Liver (tissue), 9 donors: ENCODE data around the gene GTPBP2. TPM values are rescaled to one million over a fixed set of nuclear protein-coding genes. Genes with fewer than 3 reads are reported as not detected.

Experiments used
- DNase-seq: peaks from one replicate; pipeline ENCODE4 v3.0.0-alpha.2; 2017; ENCODE audit warnings: low spot score
- H3K27ac ChIP-seq, 2 donors: one replicate each; pipeline ENCODE4 v1.7.0; 2013; ENCODE audit warnings: inconsistent platforms in 2 of 2, low read length in 2 of 2, control low read depth in 1 of 2, low read depth in 1 of 2, mild to moderate bottlenecking in 1 of 2
- H3K27me3 ChIP-seq, 4 donors: one replicate each; pipeline versions ENCODE4 v1.6.1 to v1.7.0; 2013; ENCODE audit warnings: low read length in 3 of 4, inconsistent platforms in 1 of 4, mild to moderate bottlenecking in 1 of 4, moderate library complexity in 1 of 4; ENCODE audit not compliant: control insufficient read depth in 4 of 4, insufficient read depth in 4 of 4
- H3K36me3 ChIP-seq, 4 donors: one replicate each; pipeline versions ENCODE4 v1.6.1 to v1.7.0; 2013; ENCODE audit warnings: low read length in 3 of 4, mild to moderate bottlenecking in 3 of 4, low read depth in 1 of 4, moderate library complexity in 1 of 4; ENCODE audit not compliant: control insufficient read depth in 4 of 4, insufficient read depth in 3 of 4
- H3K4me1 ChIP-seq, 4 donors: one replicate each; pipeline versions ENCODE4 v1.6.1 to v1.7.0; 2013; ENCODE audit warnings: low read length in 3 of 4, mild to moderate bottlenecking in 3 of 4, moderate library complexity in 1 of 4; ENCODE audit not compliant: control insufficient read depth in 4 of 4, insufficient read depth in 4 of 4
- H3K4me3 ChIP-seq, 3 donors: one replicate each; pipeline versions ENCODE4 v1.6.1 to v1.7.0; 2013; ENCODE audit warnings: low read length in 3 of 3, control low read depth in 1 of 3, low read depth in 1 of 3, mild to moderate bottlenecking in 1 of 3
- H3K9ac ChIP-seq, 2 donors: one replicate each; pipeline ENCODE4 v1.7.0; 2013; ENCODE audit warnings: low read length in 2 of 2, mild to moderate bottlenecking in 2 of 2, moderate library complexity in 2 of 2, control low read depth in 1 of 2, low read depth in 1 of 2
- H3K9me3 ChIP-seq, 4 donors: one replicate each; pipeline versions ENCODE4 v1.6.1 to v1.7.0; 2013; ENCODE audit warnings: low read length in 3 of 4; ENCODE audit not compliant: control insufficient read depth in 4 of 4
- ATF3 ChIP-seq: IDR thresholded peaks from 2 replicates; pipeline ENCODE4 v1.6.1; 2016; ENCODE audit warnings: antibody characterized with exemption
- CTCF ChIP-seq: fragments of 150-350 bp; IDR thresholded peaks from 2 replicates; pipeline ENCODE4 v1.5.1; 2017; ENCODE audit warnings: improper control_type of control experiment, low read depth, low read length; ENCODE audit not compliant: missing input control
- EGR1 ChIP-seq, 2 donors: IDR thresholded peaks; 2 replicates each; pipeline ENCODE4 v1.6.1; 2016 to 2018; ENCODE audit warnings: antibody characterized with exemption in 2 of 2, low read depth in 2 of 2
- FOXA1 ChIP-seq: IDR thresholded peaks from 2 replicates; pipeline ENCODE4 v1.6.1; 2016; ENCODE audit warnings: antibody characterized with exemption
- FOXA2 ChIP-seq: IDR thresholded peaks from 2 replicates; pipeline ENCODE4 v1.6.1; 2016; ENCODE audit warnings: antibody characterized with exemption
- GABPA ChIP-seq, 2 donors: IDR thresholded peaks in 1 of 2; conservative IDR thresholded peaks in 1 of 2; 2 replicates each; pipeline ENCODE4 v1.6.1; 2016; ENCODE audit warnings: antibody characterized with exemption in 2 of 2, mild to moderate bottlenecking in 1 of 2, moderate library complexity in 1 of 2
- HNF4A ChIP-seq, 2 donors: conservative IDR thresholded peaks; 2 replicates each; pipeline ENCODE4 v1.6.1; 2016; ENCODE audit warnings: antibody characterized with exemption in 2 of 2, mild to moderate bottlenecking in 2 of 2
- HNF4G ChIP-seq: IDR thresholded peaks from 2 replicates; pipeline ENCODE4 v1.6.1; 2016; ENCODE audit warnings: antibody characterized with exemption
- JUND ChIP-seq, 2 donors: IDR thresholded peaks; 2 replicates each; pipeline ENCODE4 v1.6.1; 2016; ENCODE audit warnings: antibody characterized with exemption in 2 of 2
- MAX ChIP-seq: IDR thresholded peaks from 2 replicates; pipeline ENCODE4 v1.6.1; 2016; ENCODE audit warnings: antibody characterized with exemption
- NR2F2 ChIP-seq: IDR thresholded peaks from 2 replicates; pipeline ENCODE4 v1.6.1; 2016; ENCODE audit warnings: antibody characterized with exemption
- RAD21 ChIP-seq, 2 donors: IDR thresholded peaks; 2 replicates each; pipeline ENCODE4 v1.6.1; 2016; ENCODE audit warnings: antibody characterized with exemption in 2 of 2, mild to moderate bottlenecking in 2 of 2
- REST ChIP-seq: IDR thresholded peaks from 2 replicates; pipeline ENCODE4 v1.6.1; 2016; ENCODE audit warnings: antibody characterized with exemption, mild to moderate bottlenecking
- RXRA ChIP-seq, 2 donors: IDR thresholded peaks; 2 replicates each; pipeline ENCODE4 v1.6.1; 2017 to 2018; ENCODE audit warnings: antibody characterized with exemption in 2 of 2, mild to moderate bottlenecking in 1 of 2
- SP1 ChIP-seq: IDR thresholded peaks from 2 replicates; pipeline ENCODE4 v1.6.1; 2018; ENCODE audit warnings: antibody characterized with exemption, mild to moderate bottlenecking
- TAF1 ChIP-seq: conservative IDR thresholded peaks from 2 replicates; pipeline ENCODE4 v1.6.1; 2016; ENCODE audit warnings: antibody characterized with exemption, mild to moderate bottlenecking
- YY1 ChIP-seq: IDR thresholded peaks from 2 replicates; pipeline ENCODE4 v1.6.1; 2016; ENCODE audit warnings: antibody characterized with exemption, mild to moderate bottlenecking
- ZBTB33 ChIP-seq: IDR thresholded peaks from 2 replicates; pipeline ENCODE4 v1.6.1; 2016; ENCODE audit warnings: antibody characterized with exemption
- WGBS: extraction: QIAGEN DNeasy Blood & Tissue Kit; methylation state at CpG from one replicate; pipeline ENCODE4 v1.1.7; 2013; 5-methylcytosine and 5-hydroxymethylcytosine counted together
- polyA plus RNA-seq, 2 donors: library from polyadenylated mRNA; stranded (reverse) in 1 of 2; unstranded in 1 of 2; fragments of 200-250 nt in 1 of 2; fragments of >200 nt in 1 of 2; fragmentation: Nextera tagmentation in 1 of 2; extraction: Ambion mirVana in 1 of 2; gene quantifications; one replicate each; pipeline versions ENCODE4 v1.2.1 to v1.2.3, GENCODE V29; 2013 to 2015
- total RNA-seq, 2 donors: library from RNA; depleted of rRNA; stranded (reverse); fragments of >200 nt; gene quantifications; one replicate each; pipeline ENCODE4 v1.2.3, GENCODE V29; 2014
- donor health status: healthy.
- donor health status: healthy.
- donor health status: healthy.
- donor health status: healthy.
- donor health status: healthy.

GTPBP2 gene
- total and polyA plus RNA-seq, 4 donors: 7.9 to 69.1 (median 16.1) TPM

GRCh38 chr6:43616725-43617472 lies 12.2 kb downstream of the GTPBP2 start:
- Histone ChIP-seq H3K36me3 (peaks cover 6 to 31% (median 16%) of the 10 kb centered on the region in 4 donors), H3K4me1 (no peaks in the 10 kb centered on the region), H3K27me3 (no peaks in the 10 kb centered on the region), H3K27ac (no peak overlapping the region), H3K4me3 (no peak overlapping the region), H3K9me3 (no peaks in the 10 kb centered on the region), H3K9ac (no peak overlapping the region)
- WGBS: 97% methylated on average over 9 of the region's 9 CpGs
- no peak for DNase-seq
- no peak for TF ChIP-seq CTCF
- no peak for TF ChIP-seq FOXA1
- no peak for TF ChIP-seq NR2F2
- TF ChIP-seq RXRA (IDR thresholded peaks at IDR 0.05): no peak
- no peak for TF ChIP-seq REST
- TF ChIP-seq RAD21 (IDR thresholded peaks at IDR 0.05): no peak
- no peak for TF ChIP-seq GABPA (IDR thresholded peaks at IDR 0.05 in 1 of 2, conservative IDR thresholded peaks at IDR 0.05 in 1 of 2)

- Histone ChIP-seq H3K27ac (no peak overlapping the region), H3K36me3 (peaks cover 0 to 20% (median 12%) of the 10 kb centered on the region in 4 donors)
- 86% methylated on average over 3 of the region's 3 CpGs for WGBS
These were observed 14.7 kb downstream of the GTPBP2 start for GRCh38 chr6:43614396-43614730.

More at GRCh38 chr6:43614396-43614730, 14.7 kb downstream of the GTPBP2 start:
- H3K27me3 ChIP-seq: no peaks in the 10 kb centered on the region
- no peak for DNase-seq
- H3K9ac ChIP-seq: no peak overlapping the region
- no peaks in the 10 kb centered on the region for H3K9me3 ChIP-seq
- H3K4me1 ChIP-seq: no peaks in the 10 kb centered on the region
- no peak overlapping the region for H3K4me3 ChIP-seq
- TF ChIP-seq FOXA2: no peak
- TF ChIP-seq ATF3: no peak
- no peak for TF ChIP-seq HNF4G
- TF ChIP-seq SP1: no peak
- no peak for TF ChIP-seq EGR1 (IDR thresholded peaks at IDR 0.05; ENCODE audit: low read depth in 2 of 2)
- no peak for TF ChIP-seq GABPA (IDR thresholded peaks at IDR 0.05 in 1 of 2, conservative IDR thresholded peaks at IDR 0.05 in 1 of 2)
- no peak for TF ChIP-seq FOXA1
- TF ChIP-seq YY1: no peak
- TF ChIP-seq JUND (IDR thresholded peaks at IDR 0.05): no peak
- no peak for TF ChIP-seq NR2F2
- TF ChIP-seq MAX: no peak
- TF ChIP-seq ZBTB33: no peak
- no peak for TF ChIP-seq RXRA (IDR thresholded peaks at IDR 0.05)
- TF ChIP-seq TAF1: no peak
- no peak for TF ChIP-seq HNF4A (conservative IDR thresholded peaks at IDR 0.05)
